Activated CD8-positive, alpha-beta memory T cell treated with anti-CD3 and anti-CD28 coated beads for 4 hours (primary cell): Measurements from ENCODE around the gene HCN2.
A peak's percentile ranks its signal among the peaks of the same experiment; 100 is the strongest.

Experiments
- DNase-seq, 2 donors: peaks; one replicate each; pipeline ENCODE4 v3.0.0-alpha.2; 2020; ENCODE audit warnings: low read depth in 2 of 2

HCN2 gene

DNA sequence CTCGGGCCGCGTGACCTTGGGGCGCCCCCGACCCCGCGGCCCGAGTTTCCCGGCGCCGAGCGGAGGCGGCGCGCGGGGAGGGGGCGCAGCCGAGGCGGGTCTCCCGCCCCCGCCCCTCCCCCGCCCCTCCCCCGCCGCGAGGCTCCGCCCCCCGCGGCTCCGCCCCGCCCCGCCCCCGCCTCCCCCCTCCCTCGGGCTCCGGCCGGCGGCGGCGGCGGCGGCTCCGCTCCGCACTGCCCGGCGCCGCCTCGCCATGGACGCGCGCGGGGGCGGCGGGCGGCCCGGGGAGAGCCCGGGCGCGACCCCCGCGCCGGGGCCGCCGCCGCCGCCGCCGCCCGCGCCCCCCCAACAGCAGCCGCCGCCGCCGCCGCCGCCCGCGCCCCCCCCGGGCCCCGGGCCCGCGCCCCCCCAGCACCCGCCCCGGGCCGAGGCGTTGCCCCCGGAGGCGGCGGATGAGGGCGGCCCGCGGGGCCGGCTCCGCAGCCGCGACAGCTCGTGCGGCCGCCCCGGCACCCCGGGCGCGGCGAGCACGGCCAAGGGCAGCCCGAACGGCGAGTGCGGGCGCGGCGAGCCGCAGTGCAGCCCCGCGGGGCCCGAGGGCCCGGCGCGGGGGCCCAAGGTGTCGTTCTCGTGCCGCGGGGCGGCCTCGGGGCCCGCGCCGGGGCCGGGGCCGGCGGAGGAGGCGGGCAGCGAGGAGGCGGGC, at the start of gene HCN2:
TSS of gene HCN2 (plus strand) at position 189 of the 703 bp plus-strand sequence. CDS start at position 254, 65 bp downstream.
- no peak for DNase-seq

DNA sequence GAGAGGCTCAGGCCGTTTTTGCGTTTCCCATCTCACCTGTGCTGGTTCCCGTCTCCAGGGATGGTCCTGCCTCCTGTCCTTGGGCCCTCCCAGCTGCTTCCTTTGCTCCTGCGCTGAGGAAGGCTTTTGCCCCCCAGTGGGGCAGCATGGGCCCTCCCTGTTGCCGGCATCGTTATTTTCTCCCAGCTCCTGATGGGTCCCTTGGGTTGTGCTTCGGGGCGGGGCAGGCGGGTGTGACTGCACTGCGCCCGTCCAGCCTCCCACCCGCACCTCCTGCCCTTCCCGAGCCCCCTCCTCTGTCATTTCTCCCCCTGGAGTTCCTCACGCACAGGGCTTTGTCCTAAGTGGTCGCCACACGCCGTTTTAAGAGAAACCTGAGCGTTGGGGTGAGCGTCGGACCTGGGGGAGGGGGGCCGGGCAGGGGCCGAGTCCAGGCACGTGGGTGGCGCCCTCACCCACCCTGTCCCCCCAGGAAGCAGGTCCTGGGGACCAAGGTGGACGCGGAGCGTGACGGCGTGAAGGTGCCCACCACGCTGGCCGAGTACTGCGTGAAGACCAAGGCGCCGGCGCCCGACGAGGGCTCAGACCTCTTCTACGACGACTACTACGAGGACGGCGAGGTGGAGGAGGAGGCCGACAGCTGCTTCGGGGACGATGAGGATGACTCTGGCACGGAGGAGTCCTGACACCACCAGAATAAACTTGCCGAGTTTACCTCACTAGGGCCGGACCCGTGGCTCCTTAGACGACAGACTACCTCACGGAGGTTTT, 48.6 kb upstream of the HCN2 start:
- no peak for DNase-seq

- DNase-seq, result no peak
These were observed 48.0 kb upstream of the HCN2 start for GRCh38 chr19:541699-542098.

DNA sequence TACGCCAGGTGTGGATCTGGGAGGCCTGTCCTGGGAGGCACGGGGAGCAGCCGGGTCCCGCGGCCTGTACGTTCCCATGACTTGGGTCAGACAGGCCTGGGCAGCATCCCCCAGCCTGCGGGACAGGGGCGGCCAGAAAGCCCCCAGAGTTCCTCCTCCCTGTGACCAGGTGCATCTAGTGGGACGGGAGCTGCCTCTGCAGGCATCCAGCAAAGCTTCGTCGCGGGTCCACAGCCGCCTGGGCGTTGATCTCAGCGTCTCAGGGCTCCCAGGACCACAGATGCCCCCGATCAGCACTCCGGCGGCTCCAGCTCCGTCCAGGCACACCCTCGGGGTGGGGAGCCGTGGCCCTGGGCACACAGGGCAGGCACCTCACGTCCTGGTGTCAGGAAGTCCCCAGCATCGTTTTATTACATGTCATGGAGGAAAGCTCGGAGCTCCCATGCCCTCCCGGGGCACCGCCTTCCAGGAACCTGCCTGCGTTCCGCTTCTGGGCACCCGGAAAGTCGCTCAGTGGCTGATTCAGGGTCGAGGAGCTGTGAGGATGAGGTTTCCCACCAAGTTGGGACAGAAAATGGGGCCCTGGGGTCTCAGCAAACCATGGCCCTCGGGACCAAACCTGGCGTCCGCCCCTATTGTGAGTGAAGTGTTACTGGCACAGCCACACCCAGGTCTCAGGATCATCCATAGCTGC, 47.4 kb upstream of the HCN2 start:
- no peak for DNase-seq

DNA sequence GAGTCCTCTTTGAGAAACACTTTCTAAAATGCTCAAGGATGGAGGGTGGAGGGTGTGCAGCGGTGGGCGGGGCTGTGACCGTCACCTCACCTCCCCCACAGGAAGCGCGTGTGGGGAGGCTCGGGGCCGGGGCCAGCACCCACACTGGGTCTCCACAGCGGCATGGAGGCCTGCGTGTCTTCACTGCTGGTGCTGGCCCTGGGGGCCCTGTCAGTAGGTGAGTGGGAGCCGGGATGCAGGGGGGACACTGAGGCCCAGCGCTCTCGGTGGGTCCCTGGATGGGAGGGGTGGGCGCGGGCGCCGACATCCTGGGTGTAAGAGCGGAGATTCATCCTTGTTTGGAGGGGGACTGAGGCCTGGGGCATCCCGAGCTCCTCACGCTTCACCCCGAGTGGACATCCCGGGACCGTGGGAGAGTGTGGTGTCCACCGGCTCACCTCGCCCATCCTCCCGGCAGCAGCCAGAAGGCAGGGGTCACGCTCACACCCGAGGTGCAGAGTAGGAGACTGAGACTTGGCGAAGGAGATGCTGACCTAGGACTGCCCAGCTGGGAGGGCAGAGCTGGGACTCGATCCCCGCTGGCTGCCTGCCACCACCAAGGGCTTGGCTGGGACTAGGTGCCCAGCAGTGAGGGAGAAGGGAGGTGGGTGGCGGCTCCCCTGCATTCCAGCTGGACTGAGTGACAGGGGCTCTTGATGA, 45.6 kb upstream of the HCN2 start, which contains the start of gene GZMM:
TSS of gene GZMM (plus strand) at position 144 of the 699 bp plus-strand sequence. CDS start at position 163, 19 bp downstream.
- DNase-seq, result peak; percentile 67 to 71

- DNase-seq, result no peak
These were observed 42.6 kb upstream of the HCN2 start for GRCh38 chr19:547117-547516.

- DNase-seq, result no peak
These were observed 41.6 kb upstream of the HCN2 start for GRCh38 chr19:547836-548720.

- no peak for DNase-seq
These were observed 40.5 kb upstream of the HCN2 start for GRCh38 chr19:548886-549830.

DNA sequence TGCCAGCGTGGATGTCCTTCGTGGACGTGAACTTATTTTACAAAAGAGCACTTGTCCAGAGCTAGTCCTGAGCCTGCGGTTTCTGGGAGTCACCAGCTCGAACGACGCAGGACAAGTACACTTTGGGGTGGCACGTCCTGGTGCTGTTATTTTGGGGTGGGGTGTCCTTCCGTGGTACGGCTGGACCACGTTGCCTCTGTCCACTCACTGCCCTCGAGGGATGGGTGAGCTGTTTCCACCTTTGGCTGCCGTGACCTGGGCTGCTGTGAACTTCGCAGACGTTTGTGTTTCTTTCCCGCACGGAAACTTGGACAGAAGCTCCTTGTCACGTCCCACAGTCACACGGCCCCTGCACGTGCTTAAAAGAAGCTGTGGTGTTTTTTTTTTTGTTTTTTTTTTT, 34.9 kb upstream of the HCN2 start:
- no peak for DNase-seq

GRCh38 chr19:555474-555808, 34.2 kb upstream of the HCN2 start:
- DNase-seq, result no peak

- DNase-seq, result no peak
These were observed 32.9 kb upstream of the HCN2 start for GRCh38 chr19:556611-557382.

DNA sequence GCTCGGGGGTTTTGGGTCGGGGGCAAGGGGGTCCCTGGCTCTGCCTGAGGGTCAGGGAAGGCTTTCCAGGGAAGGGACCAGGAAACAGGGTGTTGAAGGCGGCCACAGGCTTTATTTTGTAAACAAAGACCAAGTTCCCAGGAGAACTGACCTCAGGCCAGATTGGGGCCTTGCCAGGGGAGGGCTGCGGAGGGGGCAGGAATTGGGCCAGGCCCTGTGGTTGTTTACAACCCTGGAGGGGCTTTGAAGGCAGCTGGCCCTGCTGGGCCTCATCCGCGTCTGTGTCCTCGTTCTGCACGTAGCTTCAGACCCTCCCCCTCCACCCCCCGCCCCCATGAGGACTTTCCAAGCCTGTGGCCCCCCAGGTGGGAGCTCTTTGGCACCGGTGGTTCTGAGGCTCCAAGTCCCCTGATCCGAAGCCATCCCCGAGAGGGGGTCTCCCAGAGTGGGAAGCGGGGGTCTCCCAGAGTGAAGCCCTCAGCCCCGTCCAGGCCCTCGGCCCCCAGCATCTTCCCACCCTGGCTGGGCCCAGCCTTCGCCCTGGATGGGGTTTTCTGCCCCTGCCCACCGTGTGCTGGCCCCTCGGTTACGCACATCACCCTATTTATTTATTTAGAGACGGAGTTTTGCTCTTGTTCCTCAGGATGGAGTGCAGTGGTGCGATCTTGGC, 30.8 kb upstream of the HCN2 start:
- DNase-seq, result no peak

DNA sequence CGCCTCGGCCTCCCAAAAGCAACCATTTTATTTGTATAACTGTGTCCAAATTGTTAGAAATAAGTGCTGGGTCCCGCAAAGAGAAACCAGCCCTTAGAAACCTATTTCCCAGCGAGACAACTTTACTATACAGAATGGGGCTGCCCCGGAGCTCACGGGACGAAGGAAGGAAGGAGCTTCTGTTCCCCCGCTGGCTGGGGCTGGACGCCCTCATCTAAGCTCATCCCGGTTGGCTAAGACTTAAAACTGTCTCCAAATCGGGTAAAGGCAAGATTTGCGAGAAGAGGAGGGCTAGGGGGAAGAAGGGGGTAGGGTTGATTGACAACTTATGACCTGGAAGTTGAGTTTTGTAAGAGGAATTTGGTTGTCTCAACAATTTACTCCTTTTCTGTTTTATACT, 29.6 kb upstream of the HCN2 start:
- DNase-seq, result no peak

GRCh38 chr19:566403-566802, 23.3 kb upstream of the HCN2 start:
- DNase-seq, result no peak

- DNase-seq, result no peak
These were observed 22.8 kb upstream of the HCN2 start for GRCh38 chr19:566844-567243.

- DNase-seq, result no peak
These were observed 22.3 kb upstream of the HCN2 start for GRCh38 chr19:567296-567900.

DNA sequence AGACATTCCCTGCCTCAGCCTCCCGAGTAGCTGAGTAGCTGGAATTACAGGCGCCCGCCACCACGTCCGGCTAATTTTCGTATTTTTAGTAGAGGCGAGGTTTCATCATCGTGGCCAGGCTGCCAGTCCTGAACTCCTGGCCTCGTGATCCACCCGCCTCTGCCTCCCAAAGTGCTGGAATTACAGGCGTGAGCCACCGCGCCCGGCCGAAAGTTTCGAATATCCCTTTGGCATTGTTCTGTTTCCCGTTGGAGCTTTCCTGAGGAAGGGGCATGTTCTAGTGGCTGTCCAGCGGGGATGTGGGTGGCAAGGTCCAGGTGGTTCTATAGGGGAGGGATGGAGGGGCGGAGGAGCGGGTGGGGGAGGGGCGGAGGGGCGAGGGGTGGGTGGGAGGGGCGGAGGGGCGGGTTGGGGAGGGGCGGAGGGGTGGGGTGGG, 19.4 kb upstream of the HCN2 start:
- DNase-seq, result no peak

DNA sequence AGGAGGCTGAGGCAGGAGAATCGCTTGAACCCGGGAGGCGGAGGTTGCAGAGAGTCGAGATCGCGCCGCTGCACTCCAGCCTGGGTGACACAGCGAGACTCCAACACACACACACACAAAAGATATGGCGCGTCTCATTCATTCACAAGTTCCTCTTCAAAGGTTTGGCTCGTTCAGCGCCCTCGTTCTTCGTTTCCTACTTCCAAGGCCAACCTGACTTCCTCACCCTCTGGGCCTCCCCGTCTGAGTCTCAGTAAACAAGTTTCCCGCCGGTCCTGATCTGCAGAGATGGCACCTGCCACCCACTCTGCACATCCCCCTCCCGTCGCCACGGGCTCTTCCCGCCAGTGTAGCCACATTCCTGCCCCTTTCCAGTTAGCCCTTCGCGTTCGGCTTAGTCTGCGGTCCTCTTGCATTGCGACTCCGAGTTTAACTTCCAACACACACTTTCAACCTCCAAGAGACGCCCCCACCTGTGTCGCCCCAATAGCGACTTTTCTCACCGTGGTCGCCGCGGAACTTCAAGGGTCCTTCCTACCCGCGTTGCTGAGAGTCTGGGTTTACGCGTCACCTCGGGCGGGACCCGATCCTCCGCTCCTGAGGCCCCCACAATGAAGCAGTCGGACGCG, 18.6 kb upstream of the HCN2 start:
- peak in 1 of 2 donors; percentile 20 for DNase-seq
